ENCODE measurements around the gene DSTYK.

The DSTYK gene

GRCh38 chr1:205211169-205211838 lies at the start of gene DSTYK (continued):
- no peak for TF ChIP-seq ZBTB49 (tag by site-specific recombination; IDR thresholded peaks at IDR 0.05; ENCODE audit: low read depth)
- peak; percentile 98 for TF ChIP-seq KLF17 (tag by site-specific recombination; IDR thresholded peaks at IDR 0.05)

- Histone ChIP-seq H3K36me3 (ENCODE audit: control insufficient read depth in 2 of 2, insufficient read depth in 1 of 2, low read length in 2 of 2) (no peaks in the 10 kb centered on the region), H3K4me3 (ENCODE audit: low read depth, low read length) (no peak overlapping the region), H3K27ac (ENCODE audit: extremely low read depth, low read depth, low read length) (no peak overlapping the region), H3K4me1 (ENCODE audit: control insufficient read depth, insufficient read depth, low read length) (no peaks in the 10 kb centered on the region), H3K9me3 (ENCODE audit: control insufficient read depth, insufficient read depth, low read depth, low read length) (no peaks in the 10 kb centered on the region)
- ChIA-PET CTCF (interaction anchor here (0.6 to 14.6 kb wide), 8 partner anchors 12 to 272 kb away, joined by 3 to 253 read pairs (median 16); partner anchors contain the start of gene TMCC2), POLR2A (interaction anchor here (0.5 to 1.8 kb wide), 4 partner anchors 29 to 49 kb away, joined by 3 to 9 read pairs (median 6); partner anchors contain the start of gene TMCC2)
- TF ChIP-seq SCRT1 (tag by site-specific recombination; IDR thresholded peaks at IDR 0.05; ENCODE audit: borderline replicate concordance) (0 out of 2 replicates have a peak, but pooled peaks have one; percentile 52), SCRT2 (tag by site-specific recombination; IDR thresholded peaks at IDR 0.05) (peak; percentile 62), ZNF350 (tag by site-specific recombination; IDR thresholded peaks at IDR 0.05) (no peak)
These were observed 48.5 kb upstream of the DSTYK start for GRCh38 chr1:205259998-205260397.

- CTCF ChIA-PET, result interaction anchor here (0.7 to 14.6 kb wide), 7 partner anchors 12 to 284 kb away, joined by 3 to 253 read pairs (median 16); partner anchors contain the start of gene TMCC2
- Histone ChIP-seq H3K36me3 (ENCODE audit: control insufficient read depth in 2 of 2, insufficient read depth in 1 of 2, low read length in 2 of 2) (no peaks in the 10 kb centered on the region), H3K27ac (ENCODE audit: extremely low read depth, low read depth, low read length) (no peak overlapping the region), H3K4me3 (ENCODE audit: low read depth, low read length) (no peak overlapping the region), H3K9me3 (ENCODE audit: control insufficient read depth, insufficient read depth, low read depth, low read length) (no peaks in the 10 kb centered on the region), H3K4me1 (ENCODE audit: control insufficient read depth, insufficient read depth, low read length) (no peaks in the 10 kb centered on the region)
- TF ChIP-seq RBAK (tag by site-specific recombination; IDR thresholded peaks at IDR 0.05) (no peak), ATF2 (tag by site-specific recombination; IDR thresholded peaks at IDR 0.05; ENCODE audit: low read depth) (no peak), ZNF645 (tag by site-specific recombination; IDR thresholded peaks at IDR 0.05) (no peak), ZNF596 (tag by site-specific recombination; IDR thresholded peaks at IDR 0.05) (no peak), REPIN1 (tag by site-specific recombination; IDR thresholded peaks at IDR 0.05; ENCODE audit: low read depth) (no peak), ZNF324 (tag by site-specific recombination; IDR thresholded peaks at IDR 0.05) (no peak), BCL11B (tag by site-specific recombination; IDR thresholded peaks at IDR 0.05; ENCODE audit: low read depth) (no peak), SALL2 (tag by site-specific recombination; IDR thresholded peaks at IDR 0.05; ENCODE audit: borderline replicate concordance) (no peak), ZNF658 (tag by site-specific recombination; IDR thresholded peaks at IDR 0.05) (no peak), ZNF133 (tag by site-specific recombination; IDR thresholded peaks at IDR 0.05) (no peak), ZNF121 (tag by site-specific recombination; IDR thresholded peaks at IDR 0.05) (no peak), ZNF660 (tag by site-specific recombination; IDR thresholded peaks at IDR 0.05) (no peak), ZNF610 (tag by site-specific recombination; IDR thresholded peaks at IDR 0.05; ENCODE audit: borderline replicate concordance) (no peak), ZNF426 (tag by site-specific recombination; IDR thresholded peaks at IDR 0.05) (no peak), ZNF747 (tag by site-specific recombination; IDR thresholded peaks at IDR 0.05) (no peak), ZBTB6 (tag by site-specific recombination; IDR thresholded peaks at IDR 0.05) (no peak), ZBTB1 (tag by site-specific recombination; IDR thresholded peaks at IDR 0.05) (no peak), ZNF791 (tag by site-specific recombination; IDR thresholded peaks at IDR 0.05) (no peak), IKZF3 (tag by site-specific recombination; IDR thresholded peaks at IDR 0.05) (no peak)
- POLR2A ChIA-PET, result interaction anchor here (0.5 to 1.8 kb wide), 2 partner anchors 28 to 30 kb away, joined by 4 to 7 read pairs; no protein-coding TSS in a partner anchor
These were observed 47.9 kb upstream of the DSTYK start for GRCh38 chr1:205259324-205259832.

Measured in HEK293 (cell line).